ENCODE measurements around the gene UBE2G2.
A peak's percentile ranks its signal among the peaks of the same experiment; 100 is the strongest.
"Not testable (repeated sequence)": the region's sequence is repeated elsewhere in the genome, so short reads cannot be mapped to it uniquely, and the experiment has no call there.

The UBE2G2 gene

DNA sequence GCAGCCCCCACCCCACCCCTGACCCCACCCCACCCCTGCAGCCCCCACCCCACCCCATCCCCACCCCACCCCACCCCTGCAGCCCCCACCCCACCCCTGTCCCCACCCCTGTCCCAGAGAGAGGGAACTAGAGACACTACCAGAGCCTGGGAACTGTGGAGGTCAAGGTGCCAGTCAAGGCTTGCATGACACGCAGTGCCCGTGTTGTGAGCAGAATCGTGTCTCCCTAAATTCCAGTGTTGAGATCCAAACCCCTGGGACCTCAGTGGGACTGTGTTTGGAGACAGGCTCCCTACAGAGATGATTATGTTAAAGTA, 34.7 kb upstream of the UBE2G2 start:
- DNase-seq (ENCODE audit: low read depth), result no peak

DNA sequence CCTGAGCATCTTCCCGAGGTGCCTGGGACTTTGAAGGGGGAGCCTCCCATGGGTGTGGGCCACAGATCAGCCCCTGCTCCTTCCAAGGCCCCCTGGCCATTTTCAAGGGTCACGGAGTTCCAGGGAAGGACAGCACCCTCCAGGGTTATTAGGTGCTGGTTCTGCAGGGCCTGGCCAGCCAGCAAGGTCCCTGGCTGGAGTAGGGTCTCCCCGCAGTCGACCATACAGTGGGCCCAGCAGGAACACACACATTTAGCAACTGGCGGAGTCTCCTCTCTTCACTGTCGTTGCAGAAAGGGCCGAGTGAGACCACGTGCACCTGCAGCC, 34.0 kb upstream of the UBE2G2 start:
- no peak for DNase-seq (ENCODE audit: low read depth)

DNA sequence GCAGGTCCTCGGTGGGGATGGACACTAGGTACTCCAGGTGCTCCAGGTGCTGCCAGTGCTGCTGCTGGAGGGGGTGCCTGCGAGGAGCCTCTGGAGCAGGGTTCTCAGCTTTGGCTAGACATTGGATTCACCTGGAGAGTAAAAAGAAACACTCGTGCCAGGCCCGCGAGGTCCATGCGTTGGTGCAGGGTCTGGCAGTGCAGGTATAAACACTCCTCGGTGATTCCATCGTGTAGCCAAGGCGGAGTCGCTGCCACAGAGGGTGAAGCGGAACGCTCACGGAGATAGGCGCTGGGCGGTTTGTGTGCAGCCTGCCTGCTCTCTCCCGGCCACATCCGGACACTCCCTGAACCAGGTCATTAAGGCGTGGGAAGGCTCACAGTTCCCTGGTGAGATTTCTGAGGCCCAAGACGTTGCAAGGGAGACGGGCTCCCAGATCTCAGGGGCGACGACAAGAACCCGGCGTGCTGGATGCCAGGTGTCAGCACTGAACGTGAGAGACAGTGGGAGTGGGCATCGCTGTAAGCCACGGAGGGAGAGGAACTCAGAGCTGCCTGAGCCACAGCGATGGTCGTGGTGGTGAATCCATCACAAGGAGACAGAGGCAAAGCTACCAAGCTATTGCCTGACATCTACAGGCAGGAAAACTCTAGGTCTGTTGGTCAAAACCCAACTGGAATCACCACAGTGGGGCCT, 33.5 kb upstream of the UBE2G2 start:
- DNase-seq (ENCODE audit: low read depth), result no peak

GRCh38 chr21:44834231-44834950, 32.8 kb upstream of the UBE2G2 start:
- DNase-seq (ENCODE audit: low read depth), result no peak

GRCh38 chr21:44833663-44834062, 32.0 kb upstream of the UBE2G2 start:
- no peak for DNase-seq (ENCODE audit: low read depth)

GRCh38 chr21:44832516-44833255, 31.1 kb upstream of the UBE2G2 start:
- not testable (repeated sequence) for DNase-seq (ENCODE audit: low read depth)

- DNase-seq (ENCODE audit: low read depth), result no peak
Measured at GRCh38 chr21:44831227-44831860, 29.7 kb upstream of the UBE2G2 start.

DNA sequence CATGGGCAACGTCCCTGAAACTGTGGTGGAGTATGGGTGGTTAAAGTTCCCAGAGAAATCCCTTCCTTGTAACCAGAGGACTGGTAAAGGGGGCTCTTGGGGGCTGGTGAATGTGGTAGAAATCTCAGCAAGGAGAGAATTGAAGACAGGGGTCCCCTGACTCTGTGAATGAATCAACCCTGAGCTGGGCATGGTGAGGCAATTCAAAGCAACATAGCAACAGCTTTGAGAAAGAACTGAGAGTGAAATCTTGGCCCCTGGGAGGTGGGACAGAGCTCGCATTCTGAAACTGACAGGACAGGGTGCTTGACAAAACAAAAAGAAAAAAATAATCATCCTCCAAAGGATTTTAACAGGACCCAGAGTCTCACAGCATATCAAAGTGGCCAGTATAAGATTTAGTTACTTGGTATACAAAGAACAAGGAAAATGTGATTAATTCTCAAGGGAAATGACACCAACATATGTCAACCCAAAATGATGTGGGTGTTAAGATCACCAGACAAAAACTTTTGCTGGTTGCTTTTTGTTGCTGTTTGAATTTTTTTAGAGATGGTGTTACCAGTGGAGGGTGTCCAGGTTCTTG, 28.0 kb upstream of the UBE2G2 start:
- no peak for DNase-seq (ENCODE audit: low read depth)

DNA sequence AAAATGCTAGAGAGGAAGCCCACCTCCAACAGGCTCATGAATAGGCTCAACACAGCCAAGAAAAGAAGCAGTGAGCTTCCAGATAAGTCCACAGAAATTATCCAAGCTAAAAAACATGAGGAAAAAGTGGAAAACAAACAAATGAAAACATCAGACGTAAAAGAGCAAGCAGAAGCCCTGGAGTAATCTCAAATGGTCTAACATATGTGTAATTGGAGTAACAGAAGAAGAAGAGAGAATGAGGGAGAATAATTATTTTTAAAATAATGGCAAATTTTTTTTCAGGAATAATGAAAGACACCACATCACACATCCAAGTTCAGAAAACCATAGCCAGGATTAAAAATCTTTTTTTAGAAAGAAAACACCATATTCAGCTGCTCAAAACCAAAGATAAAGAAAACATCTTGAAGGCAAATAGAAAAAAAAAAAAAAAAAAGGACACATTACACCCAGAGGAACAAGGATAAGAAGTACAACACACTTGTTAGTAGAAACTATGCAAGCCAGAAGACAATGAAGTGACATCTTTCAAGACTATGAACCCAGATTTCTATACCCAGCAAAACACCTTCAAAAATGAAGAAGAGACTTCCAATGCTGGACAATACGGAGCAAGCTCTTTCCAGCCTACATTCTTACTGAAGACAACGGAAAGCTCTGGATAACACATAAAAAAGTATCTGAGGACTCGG, 26.9 kb upstream of the UBE2G2 start:
- no peak for DNase-seq (ENCODE audit: low read depth)

GRCh38 chr21:44823179-44823660, 21.6 kb upstream of the UBE2G2 start:
- DNase-seq (ENCODE audit: low read depth), result no peak

DNA sequence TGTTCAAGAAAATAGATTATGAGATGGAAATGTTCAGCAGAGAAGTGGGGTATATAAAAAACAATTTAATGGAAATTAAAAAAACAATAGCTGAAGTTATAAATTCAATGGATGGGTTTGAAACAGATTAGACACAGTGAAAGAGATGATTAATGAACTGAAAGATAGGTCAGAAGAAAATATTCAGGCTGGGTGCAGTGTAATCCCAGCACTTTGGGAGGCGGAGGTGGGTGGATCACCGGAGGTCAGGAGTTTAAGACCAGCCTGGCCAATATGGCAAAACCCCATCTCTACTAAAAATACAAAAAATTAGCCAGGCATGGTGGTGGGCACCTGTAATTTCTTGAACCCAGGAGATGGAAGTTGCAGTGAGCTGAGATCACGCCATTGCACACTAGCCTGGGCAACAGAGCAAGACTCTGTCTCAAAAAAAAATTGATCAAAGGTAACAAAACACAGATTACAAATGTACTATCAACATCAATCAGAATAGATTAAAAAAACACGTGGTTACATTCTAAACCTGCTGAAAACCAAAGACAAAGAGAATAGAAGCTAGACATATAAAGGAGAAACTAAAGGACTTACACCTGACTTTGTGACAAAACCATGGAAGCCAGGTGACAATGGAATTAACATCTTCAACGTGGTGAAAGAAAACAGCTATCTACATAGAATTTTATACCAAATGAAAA, 21.0 kb upstream of the UBE2G2 start:
- DNase-seq (ENCODE audit: low read depth), result no peak

- no peak for DNase-seq (ENCODE audit: low read depth)
Measured at GRCh38 chr21:44820851-44821250, 19.2 kb upstream of the UBE2G2 start.

GRCh38 chr21:44819283-44820243, 17.9 kb upstream of the UBE2G2 start:
- DNase-seq (ENCODE audit: low read depth), result no peak

DNA sequence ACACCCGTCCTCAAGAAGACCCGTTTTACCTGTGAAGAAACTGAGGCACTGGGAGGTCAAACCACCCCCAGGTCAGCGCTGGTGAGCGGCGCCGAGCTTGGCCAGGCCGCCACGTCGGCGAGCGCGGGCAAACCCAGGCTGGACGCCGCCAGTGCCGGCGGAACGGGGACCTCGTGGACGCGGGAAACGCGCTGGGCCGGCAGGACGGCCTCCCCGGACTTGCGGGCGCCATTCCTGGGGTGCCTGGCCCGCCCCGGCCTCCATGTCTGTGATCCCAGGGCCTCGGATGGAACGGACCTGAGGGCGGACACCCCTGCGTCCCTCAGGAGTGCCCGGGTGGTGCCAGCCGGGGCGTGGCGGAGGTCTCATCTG, 17.0 kb upstream of the UBE2G2 start:
- DNase-seq (ENCODE audit: low read depth), result no peak

DNA sequence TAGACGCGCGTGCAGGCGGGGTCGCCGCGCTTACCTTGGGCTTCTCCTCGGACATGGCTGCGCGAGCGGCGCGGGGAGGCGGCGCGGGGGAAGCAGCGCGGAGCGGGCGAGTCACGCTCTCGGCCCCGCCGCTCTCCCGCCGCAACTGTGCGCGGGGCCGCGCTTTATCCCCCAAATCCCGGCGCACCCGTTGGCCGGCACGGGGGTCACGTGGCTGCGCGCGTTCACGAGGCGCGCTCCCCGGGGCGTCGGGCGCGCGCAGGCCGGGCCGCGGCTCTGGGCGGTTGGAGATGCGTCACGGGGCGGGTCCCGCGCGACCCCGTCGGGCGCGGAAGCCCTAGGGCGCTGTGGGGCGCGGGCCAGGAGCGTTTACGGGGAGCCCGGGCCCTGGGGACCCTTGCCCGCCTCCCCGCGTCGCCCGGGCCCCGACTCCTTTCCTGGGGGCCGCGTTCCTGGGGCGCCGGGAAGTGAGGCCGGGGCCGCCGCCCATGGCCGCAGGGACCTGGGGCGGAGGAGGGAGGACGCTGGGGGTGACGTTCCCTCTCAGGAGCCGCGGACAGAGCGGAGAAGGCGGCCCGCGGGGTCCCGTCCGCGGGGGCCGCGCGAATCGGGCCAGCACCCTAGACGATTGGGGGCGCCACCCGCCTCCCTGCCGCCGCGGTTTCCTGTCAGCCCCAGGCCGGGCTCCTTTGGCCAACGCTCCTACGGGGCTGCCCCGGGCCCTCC, 16.5 kb upstream of the UBE2G2 start, which contains the start of gene SUMO3:
Gene SUMO3 (minus strand): TSS at position 149 of the 726 bp plus-strand sequence. CDS start 94 bp downstream, at position 55.
- peak; percentile 80 for DNase-seq (ENCODE audit: low read depth)

GRCh38 chr21:44817506-44817880, 15.9 kb upstream of the UBE2G2 start:
- DNase-seq (ENCODE audit: low read depth), result peak; percentile 89

DNA sequence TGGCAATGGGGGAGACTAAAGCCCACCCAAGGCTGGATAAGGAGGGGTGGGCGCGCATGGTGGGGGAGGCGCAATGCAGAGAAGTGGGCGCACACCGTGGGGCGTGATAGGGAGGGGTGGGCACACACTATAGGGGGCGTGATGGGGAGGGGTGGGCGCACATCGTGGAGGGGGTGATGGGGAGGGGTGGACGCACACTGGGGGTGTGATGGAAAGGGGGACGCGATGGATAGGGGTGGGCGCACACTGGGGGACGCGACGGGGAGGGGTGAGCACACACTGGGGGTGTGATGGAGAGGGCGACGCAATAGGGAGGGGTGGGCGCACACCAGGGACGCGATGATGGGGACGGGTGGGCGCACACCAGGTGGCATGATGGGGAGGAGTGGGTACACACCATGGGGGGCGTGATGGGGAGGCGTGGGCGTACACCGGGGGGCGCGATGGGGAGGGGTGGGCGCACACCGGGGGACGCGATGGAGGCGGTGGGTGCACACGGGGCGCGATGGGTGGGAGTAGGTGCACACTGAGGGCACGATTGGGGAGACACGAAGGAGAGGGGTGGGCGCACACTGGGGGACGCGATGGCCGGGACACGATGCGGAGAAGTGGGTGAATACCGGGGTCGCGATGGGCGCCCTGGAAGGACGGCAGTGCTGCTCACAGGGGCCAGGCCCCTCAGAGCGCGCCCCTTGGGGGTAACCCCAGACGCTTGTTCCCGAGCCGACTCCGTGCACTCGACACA, 15.3 kb upstream of the UBE2G2 start:
- DNase-seq (ENCODE audit: low read depth), result no peak

DNA sequence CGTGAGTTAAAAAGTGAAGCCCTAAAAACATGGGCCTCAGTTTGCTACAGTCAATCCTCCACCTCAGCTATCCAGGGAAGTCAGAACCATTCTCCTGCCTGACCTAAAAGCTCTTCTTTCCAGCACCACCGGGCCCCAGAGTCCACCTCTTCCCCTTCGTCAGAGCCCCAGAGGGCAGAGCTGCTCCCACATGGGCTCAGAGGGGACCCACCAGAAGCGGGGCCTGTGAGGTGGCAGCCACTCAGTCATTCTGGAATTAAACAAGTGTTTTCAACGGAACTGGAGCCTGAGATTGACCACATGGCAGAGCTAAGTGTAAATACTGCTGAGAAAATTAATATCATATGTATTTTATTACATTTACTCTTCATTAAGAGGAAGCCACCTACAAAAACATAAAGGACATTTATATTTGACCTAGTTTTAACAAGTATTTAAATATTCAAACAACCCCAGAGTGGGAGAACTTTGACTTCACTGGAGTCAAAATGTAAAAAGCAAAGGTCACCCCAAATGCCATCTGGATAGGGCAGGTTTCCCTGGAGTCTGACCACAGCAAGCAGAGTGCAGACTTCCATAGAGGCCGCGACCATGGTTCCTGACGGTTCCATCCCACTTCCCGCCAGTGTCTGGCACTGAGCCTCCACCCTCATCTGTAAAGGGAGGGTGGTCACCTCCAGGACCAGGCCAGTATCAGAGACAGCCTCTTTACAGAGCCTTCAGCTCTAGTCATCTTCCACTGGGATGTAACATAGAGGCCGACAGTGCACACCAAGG, 14.4 kb upstream of the UBE2G2 start:
- no peak for DNase-seq (ENCODE audit: low read depth)

Measured in activated T-helper 9 cell treated with anti-CD3 and anti-CD28 coated beads, Interleukin-2, amount 50 U/mL, for 16 hours (primary cell).